ENCODE data around the gene IFNAR1. TPM values are rescaled to one million over a fixed set of nuclear protein-coding genes. Genes with fewer than 3 reads are reported as not detected.

IFNAR1 gene
- total RNA-seq, 2 donors from 2014 or later, result 11.7 to 16.9 TPM

DNA sequence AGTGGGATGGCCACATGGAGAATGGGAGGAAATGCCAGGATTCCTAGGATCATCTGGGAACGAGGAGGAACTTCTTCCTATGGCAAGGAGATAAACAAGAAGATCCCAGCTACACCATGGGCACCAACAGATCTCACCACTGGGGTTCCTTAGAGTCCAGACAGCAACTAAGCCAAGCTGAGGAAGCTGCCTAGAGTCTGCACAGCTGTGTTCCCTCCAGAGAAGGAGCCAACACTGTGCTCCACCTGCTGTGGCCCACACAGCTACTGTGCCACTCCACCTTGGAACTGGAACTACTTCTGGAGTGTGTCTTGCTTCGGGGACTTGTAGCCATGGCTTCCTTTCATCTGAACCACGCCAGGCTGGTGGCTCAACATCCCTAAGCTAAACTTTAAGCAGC is 6.0 kb downstream of the IFNAR1 start:
- Mint-ChIP-seq H3K27ac (no peak overlapping the region), H3K27me3 (ENCODE audit: insufficient read depth) (no peaks in the 10 kb centered on the region), H3K4me1 (no peaks in the 10 kb centered on the region), H3K4me3 (no peak overlapping the region), H3K9me3 (peaks cover 17% of the 10 kb centered on the region), H3K36me3 (ENCODE audit: low read depth) (peaks cover 52% of the 10 kb centered on the region)
- Histone ChIP-seq H3K9me3 (ENCODE audit: control insufficient read depth, low read length) (peaks cover 32% of the 10 kb centered on the region), H3K36me3 (ENCODE audit: control insufficient read depth, insufficient read depth, low read length) (peaks cover 8% of the 10 kb centered on the region), H3K4me1 (ENCODE audit: control insufficient read depth, insufficient read depth, low read length) (no peaks in the 10 kb centered on the region), H3K27ac (ENCODE audit: low read depth, low read length) (no peak overlapping the region), H3K27me3 (ENCODE audit: control insufficient read depth, insufficient read depth, low read length, poor library complexity, severe bottlenecking) (no peaks in the 10 kb centered on the region), H3K4me3 (ENCODE audit: low read length) (no peak overlapping the region), H3K9ac (ENCODE audit: extremely low read depth, low read length, poor library complexity, severe bottlenecking) (no peak overlapping the region)
- DNase-seq, result no peak
- TF ChIP-seq, protein P1, sequence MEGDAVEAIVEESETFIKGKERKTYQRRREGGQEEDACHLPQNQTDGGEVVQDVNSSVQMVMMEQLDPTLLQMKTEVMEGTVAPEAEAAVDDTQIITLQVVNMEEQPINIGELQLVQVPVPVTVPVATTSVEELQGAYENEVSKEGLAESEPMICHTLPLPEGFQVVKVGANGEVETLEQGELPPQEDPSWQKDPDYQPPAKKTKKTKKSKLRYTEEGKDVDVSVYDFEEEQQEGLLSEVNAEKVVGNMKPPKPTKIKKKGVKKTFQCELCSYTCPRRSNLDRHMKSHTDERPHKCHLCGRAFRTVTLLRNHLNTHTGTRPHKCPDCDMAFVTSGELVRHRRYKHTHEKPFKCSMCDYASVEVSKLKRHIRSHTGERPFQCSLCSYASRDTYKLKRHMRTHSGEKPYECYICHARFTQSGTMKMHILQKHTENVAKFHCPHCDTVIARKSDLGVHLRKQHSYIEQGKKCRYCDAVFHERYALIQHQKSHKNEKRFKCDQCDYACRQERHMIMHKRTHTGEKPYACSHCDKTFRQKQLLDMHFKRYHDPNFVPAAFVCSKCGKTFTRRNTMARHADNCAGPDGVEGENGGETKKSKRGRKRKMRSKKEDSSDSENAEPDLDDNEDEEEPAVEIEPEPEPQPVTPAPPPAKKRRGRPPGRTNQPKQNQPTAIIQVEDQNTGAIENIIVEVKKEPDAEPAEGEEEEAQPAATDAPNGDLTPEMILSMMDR (conservative IDR thresholded peaks at IDR 0.05), result no peak
- WGBS, 2 experiments (ENCODE audit: insufficient coverage in 1 of 2, insufficient read length in 1 of 2), result 91% methylated on average over 3 of the region's 3 CpGs

DNA sequence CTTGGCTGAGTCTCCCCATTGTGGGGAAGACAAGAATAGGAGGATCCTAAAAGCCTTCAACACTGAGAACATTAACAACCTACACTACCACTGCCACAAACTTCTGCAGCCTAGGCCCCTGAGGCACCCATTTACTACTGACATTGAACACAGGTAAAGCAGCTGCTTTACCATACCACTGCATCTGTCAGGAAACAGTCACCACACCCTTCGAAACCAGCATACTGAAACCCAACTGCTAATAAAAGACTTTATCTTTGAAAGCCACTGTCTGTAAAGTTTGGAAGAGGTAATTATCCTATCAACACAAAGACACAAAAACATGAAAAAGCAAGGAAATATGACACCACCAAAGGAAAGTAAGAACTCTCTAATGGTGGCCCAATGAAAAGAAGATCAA is 7.4 kb downstream of the IFNAR1 start:
- Mint-ChIP-seq H3K27me3 (ENCODE audit: insufficient read depth) (no peaks in the 10 kb centered on the region), H3K9me3 (peaks cover 17% of the 10 kb centered on the region), H3K4me3 (no peak overlapping the region), H3K27ac (no peak overlapping the region), H3K4me1 (no peaks in the 10 kb centered on the region), H3K36me3 (ENCODE audit: low read depth) (peaks cover 54% of the 10 kb centered on the region)
- H3K9ac ChIP-seq (ENCODE audit: extremely low read depth, low read length, poor library complexity, severe bottlenecking), result no peak overlapping the region
- peaks cover 8% of the 10 kb centered on the region for H3K36me3 ChIP-seq (ENCODE audit: control insufficient read depth, insufficient read depth, low read length)
- no peaks in the 10 kb centered on the region for H3K27me3 ChIP-seq (ENCODE audit: control insufficient read depth, insufficient read depth, low read length, poor library complexity, severe bottlenecking)
- no peaks in the 10 kb centered on the region for H3K4me1 ChIP-seq (ENCODE audit: control insufficient read depth, insufficient read depth, low read length)
- DNase-seq, result no peak
- 100% methylated on average over 1 of the region's 1 CpG; no CpG with 5 or more reads in 1 of the 2 experiments for WGBS, 2 experiments (ENCODE audit: insufficient coverage in 1 of 2, insufficient read length in 1 of 2)
- H3K9me3 ChIP-seq (ENCODE audit: control insufficient read depth, low read length), result peaks cover 32% of the 10 kb centered on the region
- H3K27ac ChIP-seq (ENCODE audit: low read depth, low read length), result no peak overlapping the region
- TF ChIP-seq, protein P1 (conservative IDR thresholded peaks at IDR 0.05), result no peak
- H3K4me3 ChIP-seq (ENCODE audit: low read length), result peak overlapping the region; percentile 55

DNA sequence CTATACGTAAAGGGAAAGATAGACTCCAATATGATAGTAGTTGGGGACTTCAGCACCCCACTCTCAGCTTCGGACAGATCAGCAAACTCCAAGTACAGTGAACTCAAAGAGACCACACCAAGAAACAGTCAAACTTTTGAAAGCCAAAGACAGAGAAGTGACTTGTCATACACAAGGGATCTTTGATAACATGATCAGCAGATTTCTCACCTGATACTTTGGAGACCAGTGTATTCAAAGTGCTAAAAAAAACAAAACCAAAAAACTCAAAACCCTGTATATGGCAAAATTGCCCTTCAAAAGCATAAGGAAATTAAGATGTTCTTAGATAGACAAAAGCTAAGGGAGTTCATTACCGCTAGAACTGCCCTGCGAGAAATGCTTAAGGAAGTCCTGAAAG is 9.4 kb downstream of the IFNAR1 start:
- peaks cover 19% of the 10 kb centered on the region for H3K9me3 Mint-ChIP-seq

More for the DNA sequence above, 9.4 kb downstream of the IFNAR1 start:
- Mint-ChIP-seq H3K4me1 (no peaks in the 10 kb centered on the region), H3K4me3 (no peak overlapping the region), H3K27ac (no peak overlapping the region), H3K36me3 (ENCODE audit: low read depth) (peaks cover 56% of the 10 kb centered on the region), H3K27me3 (ENCODE audit: insufficient read depth) (no peaks in the 10 kb centered on the region)
- Histone ChIP-seq H3K9ac (ENCODE audit: extremely low read depth, low read length, poor library complexity, severe bottlenecking) (no peak overlapping the region), H3K36me3 (ENCODE audit: control insufficient read depth, insufficient read depth, low read length) (peaks cover 18% of the 10 kb centered on the region), H3K9me3 (ENCODE audit: control insufficient read depth, low read length) (peaks cover 32% of the 10 kb centered on the region), H3K4me3 (ENCODE audit: low read length) (no peak overlapping the region), H3K27ac (ENCODE audit: low read depth, low read length) (no peak overlapping the region), H3K4me1 (ENCODE audit: control insufficient read depth, insufficient read depth, low read length) (no peaks in the 10 kb centered on the region), H3K27me3 (ENCODE audit: control insufficient read depth, insufficient read depth, low read length, poor library complexity, severe bottlenecking) (no peaks in the 10 kb centered on the region)
- DNase-seq, result no peak
- TF ChIP-seq, protein P1 (conservative IDR thresholded peaks at IDR 0.05), result no peak
- WGBS, 2 experiments (ENCODE audit: insufficient coverage in 1 of 2, insufficient read length in 1 of 2), result 85% methylated on average over 4 of the region's 4 CpGs; no CpG with 5 or more reads in 1 of the 2 experiments
